Sigmoid colon (tissue), 7 donors: ENCODE results near the gene P2RX5. TPM values are rescaled to one million over a fixed set of nuclear protein-coding genes. Genes with fewer than 3 reads are reported as not detected.
A peak's percentile ranks its signal among the peaks of the same experiment; 100 is the strongest.

ENCODE experiments used
- DNase-seq: peaks from one replicate; pipeline ENCODE4 v3.0.0-alpha.2; 2019
- H3K27ac ChIP-seq, 4 donors: fragments of 200-600 bp; sonication (generic); one replicate each; pipeline ENCODE4 v1.5.1; 2016 to 2019; ENCODE audit warnings: mild to moderate bottlenecking in 1 of 4
- H3K27me3 ChIP-seq, 3 donors: fragments of 200-600 bp; sonication (generic); one replicate each; pipeline ENCODE4 v1.5.1; 2019; ENCODE audit warnings: mild to moderate bottlenecking in 1 of 3
- H3K36me3 ChIP-seq, 4 donors: fragments of 200-600 bp; sonication (generic); one replicate each; pipeline ENCODE4 v1.5.1; 2016 to 2019
- H3K4me1 ChIP-seq, 4 donors: fragments of 200-600 bp; sonication (generic); one replicate each; pipeline ENCODE4 v1.5.1; 2017 to 2019
- H3K4me3 ChIP-seq, 4 donors: fragments of 200-600 bp; sonication (generic); one replicate each; pipeline ENCODE4 v1.5.1; 2017 to 2019; ENCODE audit warnings: mild to moderate bottlenecking in 2 of 4, moderate library complexity in 1 of 4
- H3K9me3 ChIP-seq, 4 donors: fragments of 200-600 bp in 3 of 4; sonication (generic) in 3 of 4; one replicate each; pipeline versions ENCODE4 v1.5.1 to v1.6.1; 2013 to 2019
- EP300 ChIP-seq, 4 donors: sonication (generic); formaldehyde crosslinking; IDR thresholded peaks; one replicate each; pipeline ENCODE4 v1.6.1; 2017; ENCODE audit warnings: antibody characterized with exemption in 4 of 4
- POLR2A ChIP-seq, 2 donors: fragments of 450-650 bp; IDR thresholded peaks; one replicate each; pipeline ENCODE4 v1.6.1; 2016; ENCODE audit warnings: antibody characterized with exemption in 2 of 2, mild to moderate bottlenecking in 2 of 2, moderate library complexity in 2 of 2
- POLR2AphosphoS5 ChIP-seq, 4 donors: sonication (generic); formaldehyde crosslinking; IDR thresholded peaks; one replicate each; pipeline ENCODE4 v1.6.1; 2017; ENCODE audit warnings: antibody characterized with exemption in 4 of 4
- WGBS, 2 donors: extraction: QIAGEN DNeasy Blood & Tissue Kit; methylation state at CpG; one replicate each; pipeline ENCODE4 v1.1.7; 2013; 5-methylcytosine and 5-hydroxymethylcytosine counted together
- intact Hi-C: fragments of 100-400 bp; cut with DNase I; formaldehyde crosslinking; loops from one replicate; pipeline ENCODE4 v1.15.1; 2023
- polyA plus RNA-seq, 3 donors: library from polyadenylated mRNA; stranded (reverse); fragments of 200-250 nt; gene quantifications; one replicate each; pipeline ENCODE4 v1.2.3, GENCODE V29; 2013
- total RNA-seq, 4 donors: library from RNA; depleted of rRNA; stranded (reverse); fragments of >200 nt; gene quantifications; one replicate each; pipeline ENCODE4 v1.1.0, GENCODE V29; 2016
- TF ChIP-seq, protein P1 (sequence below), 4 experiments: fragments of 450-650 bp in 3 of 4; fragments of 200-600 bp in 1 of 4; IDR thresholded peaks; one replicate each; pipeline ENCODE4 v1.5.1; 2016 to 2019; ENCODE audit warnings: antibody characterized with exemption in 4 of 4, mild to moderate bottlenecking in 3 of 4, moderate library complexity in 2 of 4
- donor health status: healthy with polysubstance abuse.
- donor health status: Bipolar disorder and iron deficiency.
- donor health status: healthy.

The P2RX5 gene
- total and polyA plus RNA-seq, 7 donors = 0.27 to 55.3 (median 0.49) TPM; not detected in 2

DNA sequence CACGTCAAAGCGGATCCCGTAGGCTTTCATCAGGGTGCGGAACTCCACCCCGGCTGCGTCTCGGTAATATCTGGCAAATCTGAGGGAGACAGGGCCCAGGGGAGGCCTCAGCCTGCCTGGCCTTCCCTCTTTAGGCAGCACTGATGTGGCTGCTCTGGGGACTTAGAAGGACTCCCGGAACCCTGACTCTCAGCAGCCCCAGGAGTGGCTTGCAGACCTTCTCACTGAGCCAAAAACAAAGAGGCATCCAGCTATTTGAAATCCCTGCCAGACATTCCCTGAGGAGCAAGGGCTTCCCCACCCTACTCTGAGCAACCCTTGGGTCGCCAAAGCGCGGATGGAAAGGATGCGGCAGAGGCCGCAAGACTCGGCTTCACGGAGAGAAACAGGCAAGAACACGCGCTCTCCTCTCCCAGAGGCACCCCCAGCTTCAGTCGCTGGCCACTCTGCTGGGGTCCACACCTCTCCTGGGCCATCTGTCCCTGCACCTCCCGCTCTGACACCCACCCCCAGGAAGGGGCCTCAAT is 7.9 kb downstream of the P2RX5 start:
- no peak for DNase-seq
- Histone ChIP-seq H3K4me1 (no peaks in the 10 kb centered on the region), H3K27ac (no peak overlapping the region), H3K27me3 (peaks cover 11 to 65% (median 55%) of the 10 kb centered on the region in 3 donors), H3K36me3 (no peaks in the 10 kb centered on the region), H3K9me3 (no peaks in the 10 kb centered on the region), H3K4me3 (no peak overlapping the region)
- intact Hi-C loops = no loop called here
- 43 to 58% methylated on average over 19 of the region's 19 CpGs for WGBS, 2 donors
- TF ChIP-seq, protein P1, sequence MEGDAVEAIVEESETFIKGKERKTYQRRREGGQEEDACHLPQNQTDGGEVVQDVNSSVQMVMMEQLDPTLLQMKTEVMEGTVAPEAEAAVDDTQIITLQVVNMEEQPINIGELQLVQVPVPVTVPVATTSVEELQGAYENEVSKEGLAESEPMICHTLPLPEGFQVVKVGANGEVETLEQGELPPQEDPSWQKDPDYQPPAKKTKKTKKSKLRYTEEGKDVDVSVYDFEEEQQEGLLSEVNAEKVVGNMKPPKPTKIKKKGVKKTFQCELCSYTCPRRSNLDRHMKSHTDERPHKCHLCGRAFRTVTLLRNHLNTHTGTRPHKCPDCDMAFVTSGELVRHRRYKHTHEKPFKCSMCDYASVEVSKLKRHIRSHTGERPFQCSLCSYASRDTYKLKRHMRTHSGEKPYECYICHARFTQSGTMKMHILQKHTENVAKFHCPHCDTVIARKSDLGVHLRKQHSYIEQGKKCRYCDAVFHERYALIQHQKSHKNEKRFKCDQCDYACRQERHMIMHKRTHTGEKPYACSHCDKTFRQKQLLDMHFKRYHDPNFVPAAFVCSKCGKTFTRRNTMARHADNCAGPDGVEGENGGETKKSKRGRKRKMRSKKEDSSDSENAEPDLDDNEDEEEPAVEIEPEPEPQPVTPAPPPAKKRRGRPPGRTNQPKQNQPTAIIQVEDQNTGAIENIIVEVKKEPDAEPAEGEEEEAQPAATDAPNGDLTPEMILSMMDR (IDR thresholded peaks at IDR 0.05) = no peak
- TF ChIP-seq POLR2AphosphoS5 (IDR thresholded peaks at IDR 0.05) = no peak
- no peak for TF ChIP-seq EP300 (IDR thresholded peaks at IDR 0.05)
- TF ChIP-seq POLR2A (IDR thresholded peaks at IDR 0.05) = no peak

DNA sequence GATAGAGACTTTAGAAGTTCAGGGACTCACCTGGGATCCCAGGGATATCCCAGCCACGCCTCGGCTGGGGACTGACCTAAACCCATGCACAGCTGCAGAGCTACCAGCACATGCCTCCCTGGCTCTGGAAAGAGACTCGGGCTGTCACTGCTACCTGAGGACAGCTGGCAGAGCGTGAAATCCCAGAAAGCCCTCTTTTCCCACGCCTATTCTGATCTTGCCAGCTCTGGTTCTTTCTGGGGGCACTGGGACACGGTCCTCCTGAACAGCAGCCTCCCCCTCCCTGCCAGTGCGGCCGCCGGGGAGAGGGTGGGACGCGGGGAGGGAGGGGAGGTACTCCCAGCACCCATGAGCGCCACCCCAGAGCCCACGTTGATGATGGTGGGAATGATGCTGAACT is 10.8 kb downstream of the P2RX5 start:
- no peaks in the 10 kb centered on the region for H3K4me1 ChIP-seq
- no peak for DNase-seq
- WGBS, 2 donors = 16 to 45% methylated on average over 13 of the region's 13 CpGs
- H3K9me3 ChIP-seq = no peaks in the 10 kb centered on the region
- intact Hi-C loops = no loop called here
- H3K36me3 ChIP-seq = no peaks in the 10 kb centered on the region
- no peak for TF ChIP-seq POLR2A (IDR thresholded peaks at IDR 0.05)
- TF ChIP-seq, protein P1 (IDR thresholded peaks at IDR 0.05) = no peak
- no peak for TF ChIP-seq EP300 (IDR thresholded peaks at IDR 0.05)
- no peak for TF ChIP-seq POLR2AphosphoS5 (IDR thresholded peaks at IDR 0.05)
- peaks cover 7 to 59% (median 30%) of the 10 kb centered on the region in 3 donors for H3K27me3 ChIP-seq
- H3K27ac ChIP-seq = no peak overlapping the region
- no peak overlapping the region for H3K4me3 ChIP-seq

DNA sequence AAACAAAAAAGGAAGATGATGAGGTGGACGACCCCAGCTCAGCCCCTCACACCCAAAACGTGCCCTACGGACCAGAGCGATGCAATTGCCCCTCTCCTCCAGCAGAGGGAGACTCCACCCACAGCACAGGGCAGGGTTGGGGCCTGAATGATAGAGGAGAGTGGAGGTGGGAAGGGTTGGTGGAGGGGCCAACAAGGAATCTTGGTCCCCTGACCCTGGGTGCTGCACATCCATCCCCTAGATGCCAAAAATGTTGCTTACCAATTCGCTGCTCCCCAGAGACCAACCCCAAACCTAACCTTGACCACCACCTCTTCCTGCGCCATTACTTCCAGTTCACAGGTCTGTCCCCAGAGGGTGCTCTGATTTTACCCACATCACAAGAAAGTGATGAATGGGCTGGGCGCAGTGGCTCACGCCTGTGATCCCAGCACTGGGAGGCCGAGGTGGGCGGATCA is 12.9 kb downstream of the P2RX5 start:
- 27 to 30% methylated on average over 10 of the region's 10 CpGs for WGBS, 2 donors
- DNase-seq = no peak
- peaks cover 3 to 50% (median 16%) of the 10 kb centered on the region in 3 donors for H3K27me3 ChIP-seq
- H3K4me1 ChIP-seq = no peaks in the 10 kb centered on the region
- intact Hi-C loops = no loop called here
- no peaks in the 10 kb centered on the region for H3K9me3 ChIP-seq
- H3K4me3 ChIP-seq = no peak overlapping the region
- TF ChIP-seq EP300 (IDR thresholded peaks at IDR 0.05) = no peak
- TF ChIP-seq, protein P1 (IDR thresholded peaks at IDR 0.05) = peak in 3 of 4 experiments; percentile 50 to 77 (median 63)
- no peaks in the 10 kb centered on the region for H3K36me3 ChIP-seq
- H3K27ac ChIP-seq = no peak overlapping the region

DNA sequence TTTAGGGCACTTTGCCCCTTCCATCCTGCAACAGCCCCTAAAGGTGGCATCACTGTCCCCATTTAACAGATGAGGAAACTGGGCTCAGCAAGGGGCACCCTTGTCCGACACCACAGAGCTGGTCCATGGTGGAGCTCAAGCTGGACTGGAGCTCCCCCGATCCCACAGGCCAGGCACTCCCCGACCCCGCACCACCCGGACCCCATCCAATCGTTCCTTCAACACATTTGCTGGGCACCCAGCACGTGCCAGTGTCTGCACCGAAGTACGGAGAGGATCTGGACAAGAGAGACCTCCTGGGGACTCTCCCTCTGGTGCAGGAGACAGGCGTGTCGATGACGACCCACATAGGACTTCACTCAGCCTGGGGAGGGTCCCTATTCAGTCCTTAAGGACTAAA is 13.9 kb downstream of the P2RX5 start:
- Histone ChIP-seq H3K36me3 (no peaks in the 10 kb centered on the region), H3K27ac (no peak overlapping the region), H3K9me3 (no peaks in the 10 kb centered on the region), H3K4me1 (no peaks in the 10 kb centered on the region), H3K27me3 (peaks cover 3 to 47% (median 13%) of the 10 kb centered on the region in 3 donors), H3K4me3 (no peak overlapping the region)
- WGBS, 2 donors = 89 to 91% methylated on average over 12 of the region's 12 CpGs
- no peak for TF ChIP-seq POLR2A (IDR thresholded peaks at IDR 0.05)
- intact Hi-C loops = no loop called here
- DNase-seq = no peak

DNA sequence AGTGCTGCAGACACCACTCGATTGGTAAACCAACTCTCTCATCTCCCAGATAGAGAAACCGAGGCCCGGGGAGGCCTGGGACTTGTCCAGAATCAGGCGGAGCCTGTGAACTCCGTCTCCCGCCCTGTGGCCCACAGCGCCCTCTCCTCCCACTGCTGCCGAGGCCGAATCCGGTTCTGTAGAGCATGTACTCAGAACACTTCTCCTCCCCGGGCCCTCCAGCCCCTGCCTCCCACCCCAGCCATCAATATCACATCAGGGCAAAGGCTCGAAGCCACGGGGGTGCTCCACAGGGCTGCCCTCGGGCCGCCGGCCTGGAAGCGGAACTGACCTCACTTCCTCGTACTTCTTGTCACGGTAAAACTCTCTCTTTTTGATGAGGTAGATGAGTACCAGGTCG is 14.4 kb downstream of the P2RX5 start:
- Histone ChIP-seq H3K4me3 (no peak overlapping the region), H3K27me3 (peaks cover 3 to 47% (median 13%) of the 10 kb centered on the region in 3 donors), H3K9me3 (no peaks in the 10 kb centered on the region), H3K4me1 (no peaks in the 10 kb centered on the region), H3K36me3 (no peaks in the 10 kb centered on the region), H3K27ac (no peak overlapping the region)
- DNase-seq = no peak
- intact Hi-C loops = no loop called here
- 78 to 81% methylated on average over 20 of the region's 20 CpGs for WGBS, 2 donors
- TF ChIP-seq, protein P1 (IDR thresholded peaks at IDR 0.05) = no peak
- TF ChIP-seq POLR2A (IDR thresholded peaks at IDR 0.05) (no peak), EP300 (IDR thresholded peaks at IDR 0.05) (no peak), POLR2AphosphoS5 (IDR thresholded peaks at IDR 0.05) (no peak)
